CD14-positive monocyte (primary cell): ENCODE results near the gene CCR3. TPM values are rescaled to one million over a fixed set of nuclear protein-coding genes. Genes with fewer than 3 reads are reported as not detected.

Experiments used
- DNase-seq, 3 donors: peaks; one replicate each; pipeline ENCODE4 v3.0.0-alpha.2; 2011 to 2022
- H2AFZ ChIP-seq: 2 replicates; pipeline ENCODE4 v1.6.0; 2012; ENCODE audit warnings: mild to moderate bottlenecking, low read depth, low read length, inconsistent platforms; ENCODE audit not compliant: insufficient read depth, poor library complexity, severe bottlenecking
- H3K27ac ChIP-seq, 2 donors: 1 replicate in 1 of 2; 2 replicates in 1 of 2; pipeline ENCODE4 v1.5.1; 2012 to 2013; ENCODE audit warnings: low read length in 2 of 2, control low read depth in 1 of 2, inconsistent platforms in 1 of 2, low read depth in 1 of 2, mild to moderate bottlenecking in 1 of 2
- H3K27me3 ChIP-seq, 2 donors: one replicate each; pipeline versions ENCODE4 v1.6.0 to v1.6.1; 2011 to 2013; ENCODE audit warnings: low read length in 2 of 2; ENCODE audit not compliant: control insufficient read depth in 2 of 2, insufficient read depth in 2 of 2
- H3K36me3 ChIP-seq, 2 donors: replicated peaks in 1 of 2; 1 replicate in 1 of 2; 2 replicates in 1 of 2; pipeline versions ENCODE4 v1.5.1 to v1.6.1; 2012 to 2013; ENCODE audit warnings: low read length in 2 of 2, control low read depth in 1 of 2, inconsistent platforms in 1 of 2, mild to moderate bottlenecking in 1 of 2; ENCODE audit not compliant: insufficient read depth in 2 of 2, control insufficient read depth in 1 of 2
- H3K4me1 ChIP-seq, 2 donors: 1 replicate in 1 of 2; 2 replicates in 1 of 2; pipeline versions ENCODE4 v1.5.1 to v1.6.1; 2012 to 2013; ENCODE audit warnings: low read length in 2 of 2, control low read depth in 1 of 2, inconsistent platforms in 1 of 2, mild to moderate bottlenecking in 1 of 2, moderate library complexity in 1 of 2; ENCODE audit not compliant: insufficient read depth in 2 of 2, control insufficient read depth in 1 of 2
- H3K4me2 ChIP-seq: replicated peaks from 2 replicates; pipeline ENCODE3; 2012; ENCODE audit warnings: low read length, moderate library complexity, mild to moderate bottlenecking; ENCODE audit not compliant: poor library complexity, severe bottlenecking; ENCODE audit errors: extremely low read depth
- H3K4me3 ChIP-seq, 3 experiments: fragments of 200-600 bp in 1 of 3; sonication (generic) in 1 of 3; replicated peaks in 1 of 3; 1 replicate in 2 of 3; 2 replicates in 1 of 3; pipeline ENCODE4 v1.5.1; 2011 to 2013; ENCODE audit warnings: low read length in 3 of 3, mild to moderate bottlenecking in 3 of 3, control low read depth in 2 of 3, low read depth in 2 of 3, inconsistent platforms in 1 of 3, moderate library complexity in 1 of 3
- H3K79me2 ChIP-seq: 2 replicates; pipeline ENCODE4 v1.6.0; 2012; ENCODE audit warnings: mild to moderate bottlenecking, control low read depth, inconsistent platforms, low read length, moderate library complexity; ENCODE audit not compliant: insufficient read depth
- H3K9ac ChIP-seq: 2 replicates; pipeline ENCODE4 v1.6.0; 2017; ENCODE audit warnings: low read length, mild to moderate bottlenecking; ENCODE audit not compliant: insufficient read depth, poor library complexity, severe bottlenecking
- H3K9me3 ChIP-seq, 2 donors: replicated peaks in 1 of 2; 1 replicate in 1 of 2; 2 replicates in 1 of 2; pipeline versions ENCODE4 v1.5.1 to v1.6.1; 2012 to 2013; ENCODE audit warnings: low read length in 2 of 2, control low read depth in 1 of 2; ENCODE audit not compliant: control insufficient read depth in 1 of 2, insufficient read depth in 1 of 2
- H4K20me1 ChIP-seq: 2 replicates; pipeline ENCODE4 v1.6.0; 2012; ENCODE audit warnings: mild to moderate bottlenecking, low read length, control low read depth, moderate library complexity; ENCODE audit not compliant: insufficient read depth
- H3K27ac Mint-ChIP-seq, 7 donors: one replicate each; pipeline ENCODE4 v1.8.0; 2020; ENCODE audit warnings: mild to moderate bottlenecking in 7 of 7, mixed read lengths in 7 of 7, moderate library complexity in 6 of 7, inconsistent platforms in 2 of 7
- H3K27me3 Mint-ChIP-seq, 3 donors: one replicate each; pipeline ENCODE4 v1.8.0; 2021 to 2022; ENCODE audit warnings: low read depth in 3 of 3, mild to moderate bottlenecking in 3 of 3, mixed read lengths in 3 of 3, moderate library complexity in 3 of 3, inconsistent platforms in 1 of 3
- H3K36me3 Mint-ChIP-seq, 2 donors: one replicate each; pipeline ENCODE4 v1.8.0; 2020; ENCODE audit warnings: mixed read lengths in 2 of 2, inconsistent platforms in 1 of 2, mild to moderate bottlenecking in 1 of 2
- H3K4me1 Mint-ChIP-seq: one replicate; pipeline ENCODE4 v1.8.0; 2020; ENCODE audit warnings: mild to moderate bottlenecking, mixed read lengths
- H3K4me3 Mint-ChIP-seq, 2 donors: one replicate each; pipeline ENCODE4 v1.8.0; 2020; ENCODE audit warnings: mild to moderate bottlenecking in 2 of 2, mixed read lengths in 2 of 2, moderate library complexity in 1 of 2
- H3K9me3 Mint-ChIP-seq, 7 donors: one replicate each; pipeline ENCODE4 v1.8.0; 2020 to 2022; ENCODE audit warnings: mixed read lengths in 7 of 7, mild to moderate bottlenecking in 6 of 7, moderate library complexity in 6 of 7, inconsistent platforms in 2 of 7
- CTCF ChIP-seq: fragments of 200-600 bp; IDR thresholded peaks from one replicate; pipeline ENCODE4 v1.8.0; 2022; ENCODE audit warnings: antibody characterized with exemption, mild to moderate bottlenecking
- WGBS: methylation state at CpG from one replicate; pipeline ENCODE4 v1.1.5; 2013; ENCODE audit warnings: missing lambda C conversion rate; ENCODE audit not compliant: insufficient coverage; 5-methylcytosine and 5-hydroxymethylcytosine counted together
- intact Hi-C, 2 donors: fragments of 100-400 bp; cut with micrococcal nuclease; formaldehyde crosslinking; loops; one replicate each; pipeline versions ENCODE4 v1.15.0 to v1.15.1; 2023
- polyA plus RNA-seq, 3 donors: library from polyadenylated mRNA; depleted of rRNA in 1 of 3; unstranded in 2 of 3; stranded (reverse) in 1 of 3; fragments of 300-500 nt in 2 of 3; fragments of >200 nt in 1 of 3; fragmentation: Illumina TruSeq in 2 of 3; gene quantifications; 1 replicate in 2 of 3; 2 replicates in 1 of 3; pipeline ENCODE4 v1.2.3, GENCODE V29; 2012 to 2021

The CCR3 gene
- polyA plus RNA-seq, 3 donors, result 0.38 to 0.74 (median 0.44) TPM

DNA sequence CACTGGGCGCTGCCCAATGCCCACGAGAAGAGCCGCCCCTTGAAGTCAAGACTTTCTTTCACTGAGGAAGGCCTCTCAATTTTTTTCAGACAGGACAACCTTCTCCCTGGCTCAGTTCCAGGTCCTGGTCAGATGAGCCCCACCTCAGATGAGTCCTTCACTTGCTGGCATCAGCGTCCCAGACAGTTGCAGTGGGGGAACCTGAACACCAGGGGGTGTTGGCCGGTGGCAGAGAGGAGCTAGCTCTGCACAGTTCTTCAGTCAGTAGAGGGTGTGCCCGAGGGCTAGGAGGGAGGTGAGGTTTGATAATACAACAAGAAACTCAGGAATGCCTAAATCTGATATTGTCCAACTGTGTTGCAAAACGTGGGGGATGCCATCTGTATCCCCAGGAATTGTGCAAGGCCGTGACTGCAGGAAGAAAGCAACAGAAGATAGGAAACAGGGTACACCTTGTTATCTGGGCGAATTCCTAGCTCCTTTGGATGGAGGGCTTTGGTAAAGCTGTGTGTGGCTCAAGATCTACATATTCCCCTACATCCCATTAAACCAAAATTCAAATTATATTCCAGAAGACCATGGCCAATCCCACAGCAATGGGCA is 34.3 kb downstream of the CCR3 start:
- peak overlapping the region in 1 of 2 donors; percentile 75 for H3K4me3 Mint-ChIP-seq
- 24% methylated on average over 4 of the region's 9 CpGs for WGBS
- no peak overlapping the region for H2AFZ ChIP-seq
- no peak overlapping the region for H3K4me2 ChIP-seq
- no peaks in the 10 kb centered on the region for H3K36me3 ChIP-seq
- H3K9ac ChIP-seq, result no peak overlapping the region
- peaks cover 15 to 26% of the 10 kb centered on the region in 2 donors for H3K4me1 ChIP-seq
- H3K79me2 ChIP-seq, result no peaks in the 10 kb centered on the region
- H3K27me3 ChIP-seq, result no peaks in the 10 kb centered on the region
- no peak overlapping the region for H3K27ac ChIP-seq
- peaks cover 33% of the 10 kb centered on the region for H3K4me1 Mint-ChIP-seq
- peak; percentile 93 for TF ChIP-seq CTCF
- peak overlapping the region in 4 of 7 donors; percentile 3 to 85 (median 51) for H3K27ac Mint-ChIP-seq
- H3K27me3 Mint-ChIP-seq, result peaks cover 0 to 2% (median 0%) of the 10 kb centered on the region in 3 donors
- peak; percentile 67 to 78 (median 74) for DNase-seq
- peaks cover 3 to 14% (median 7%) of the 10 kb centered on the region in 7 donors for H3K9me3 Mint-ChIP-seq
- peaks cover 0 to 5% of the 10 kb centered on the region in 2 donors for H3K9me3 ChIP-seq
- no peaks in the 10 kb centered on the region for H4K20me1 ChIP-seq
- no peak overlapping the region for H3K4me3 ChIP-seq
- peaks cover 4 to 15% of the 10 kb centered on the region in 2 donors for H3K36me3 Mint-ChIP-seq
- intact Hi-C loops, result loop anchor here in 1 of 2 donors (5.0 kb wide), 1 partner anchor 91 kb away; no protein-coding TSS in a partner anchor

- peaks cover 0 to 5% of the 10 kb centered on the region in 2 donors for H3K9me3 ChIP-seq
- TF ChIP-seq CTCF, result no peak
- H3K79me2 ChIP-seq, result no peaks in the 10 kb centered on the region
- H3K27me3 ChIP-seq, result no peaks in the 10 kb centered on the region
- H3K27me3 Mint-ChIP-seq, result peaks cover 0 to 2% (median 0%) of the 10 kb centered on the region in 3 donors
- peak overlapping the region in 5 of 7 donors; percentile 6 to 74 (median 63) for H3K27ac Mint-ChIP-seq
- H3K36me3 Mint-ChIP-seq, result peaks cover 4 to 15% of the 10 kb centered on the region in 2 donors
- no peaks in the 10 kb centered on the region for H3K36me3 ChIP-seq
- no peak for DNase-seq
- no peak overlapping the region for H3K9ac ChIP-seq
- no peak overlapping the region for H3K4me3 ChIP-seq
- peaks cover 3 to 14% (median 7%) of the 10 kb centered on the region in 7 donors for H3K9me3 Mint-ChIP-seq
- no peak overlapping the region for H3K4me3 Mint-ChIP-seq
- WGBS, result 30% methylated on average over 2 of the region's 2 CpGs
- H3K4me2 ChIP-seq, result no peak overlapping the region
- H4K20me1 ChIP-seq, result no peaks in the 10 kb centered on the region
- H3K27ac ChIP-seq, result no peak overlapping the region
- H3K4me1 Mint-ChIP-seq, result peaks cover 34% of the 10 kb centered on the region
- H3K4me1 ChIP-seq, result peaks cover 15 to 27% of the 10 kb centered on the region in 2 donors
- intact Hi-C loops, result loop anchor here in 1 of 2 donors (5.0 kb wide), 1 partner anchor 90 kb away; no protein-coding TSS in a partner anchor
- H2AFZ ChIP-seq, result no peak overlapping the region
These were observed 35.2 kb downstream of the CCR3 start for GRCh38 chr3:46277476-46277875.
